ENCODE measurements around the gene PRAMEF14.
"Not testable (repeated sequence)": the region's sequence is repeated elsewhere in the genome, so short reads cannot be mapped to it uniquely, and the experiment has no call there.

DNA sequence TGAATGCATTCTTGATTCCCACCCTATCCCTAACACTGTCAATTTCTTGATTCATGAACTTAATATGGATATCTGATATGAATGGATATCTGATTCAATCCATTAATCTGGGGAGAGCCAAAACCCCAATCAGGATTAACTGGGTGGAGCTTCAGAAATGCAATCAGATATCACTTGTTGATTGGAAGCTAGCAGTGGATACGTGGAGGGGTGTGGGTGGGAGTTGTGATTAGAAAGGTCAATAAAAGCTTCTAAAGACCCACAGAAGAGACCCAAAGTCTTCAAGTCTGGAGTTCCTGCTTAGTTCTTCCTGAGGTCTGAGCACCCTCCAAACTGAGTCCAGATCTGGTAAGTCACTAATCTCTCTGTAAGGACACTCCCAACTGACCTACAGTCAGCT is 43.7 kb downstream of the PRAMEF14 start, which contains the start of gene PRAMEF33:
- not testable (repeated sequence) for TF ChIP-seq CTCF (IDR thresholded peaks at IDR 0.05); ZFX (IDR thresholded peaks at IDR 0.05; ENCODE audit: borderline replicate concordance)

Measured in 22Rv1 (cell line).